Activated T-cell treated with anti-CD3 and anti-CD28 coated beads, Interleukin-2, amount 50 U/mL, for 24 hours (primary cell): Measurements from ENCODE around the gene MFSD11.
"Not testable (repeated sequence)": the region's sequence is repeated elsewhere in the genome, so short reads cannot be mapped to it uniquely, and the experiment has no call there.

Source experiments
- DNase-seq: peaks from one replicate; pipeline ENCODE4 v3.0.0-alpha.2; 2020
- H3K27ac Mint-ChIP-seq: 2 replicates; pipeline ENCODE4 v1.8.0; 2020; ENCODE audit warnings: mild to moderate bottlenecking, mixed read lengths
- H3K27me3 Mint-ChIP-seq: 2 replicates; pipeline ENCODE4 v1.8.0; 2020; ENCODE audit warnings: mixed read lengths
- H3K36me3 Mint-ChIP-seq: 2 replicates; pipeline ENCODE4 v1.8.0; 2020; ENCODE audit warnings: low read depth, mixed read lengths
- H3K4me1 Mint-ChIP-seq: 2 replicates; pipeline ENCODE4 v1.8.0; 2020; ENCODE audit warnings: low read depth, mixed read lengths
- H3K4me3 Mint-ChIP-seq: 2 replicates; pipeline ENCODE4 v1.8.0; 2020; ENCODE audit warnings: mild to moderate bottlenecking, moderate library complexity, mixed read lengths
- H3K9me3 Mint-ChIP-seq: 2 replicates; pipeline ENCODE4 v1.8.0; 2020; ENCODE audit warnings: mixed read lengths

Gene MFSD11

DNA sequence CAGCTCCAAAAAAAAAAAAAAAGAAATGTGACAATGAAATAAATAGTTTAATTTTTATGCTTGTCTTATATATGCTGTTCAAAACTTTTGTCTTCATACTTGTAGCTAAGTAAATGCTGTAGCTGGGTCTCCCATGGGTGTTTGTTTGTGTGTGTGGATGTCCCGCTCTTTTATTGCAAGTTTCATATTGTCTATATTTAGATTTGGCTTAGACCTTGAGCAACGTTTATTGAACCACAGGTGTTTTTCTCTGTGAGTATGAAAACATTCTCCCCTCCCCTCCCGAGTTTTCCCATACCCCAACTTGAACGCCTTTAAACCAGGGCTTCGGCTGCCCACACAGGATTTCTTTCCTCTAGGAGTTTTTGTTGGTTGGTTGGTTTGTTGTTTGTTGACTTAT lies 45.2 kb downstream of the MFSD11 start:
- H3K9me3 Mint-ChIP-seq, result no peaks in the 10 kb centered on the region
- no peaks in the 10 kb centered on the region for H3K27me3 Mint-ChIP-seq
- H3K4me3 Mint-ChIP-seq, result no peak overlapping the region
- H3K27ac Mint-ChIP-seq, result no peak overlapping the region
- H3K4me1 Mint-ChIP-seq, result peaks cover 5% of the 10 kb centered on the region
- peaks cover 30% of the 10 kb centered on the region for H3K36me3 Mint-ChIP-seq
- no peak for DNase-seq

DNA sequence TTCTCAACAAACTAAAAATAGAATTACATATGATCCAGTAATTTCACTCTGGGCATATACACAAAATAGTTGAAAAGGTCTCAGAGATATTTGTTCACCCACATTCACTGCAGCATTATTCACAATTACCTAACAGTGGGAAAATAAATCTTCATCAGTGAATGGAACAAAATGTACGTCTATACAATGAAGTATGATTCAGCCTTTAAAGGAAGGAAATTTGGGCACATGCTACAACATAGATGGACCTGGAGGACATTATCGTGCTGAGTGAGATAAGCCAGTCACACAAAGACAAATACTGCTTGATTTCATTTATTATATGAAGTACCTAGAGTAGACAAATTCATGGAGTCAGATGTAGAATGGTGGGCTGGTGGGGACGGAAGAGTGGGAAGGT lies 47.0 kb downstream of the MFSD11 start:
- Mint-ChIP-seq H3K36me3 (peaks cover 21% of the 10 kb centered on the region), H3K4me3 (no peak overlapping the region), H3K27ac (no peak overlapping the region), H3K9me3 (no peaks in the 10 kb centered on the region), H3K27me3 (no peaks in the 10 kb centered on the region), H3K4me1 (peaks cover 5% of the 10 kb centered on the region)
- no peak for DNase-seq

DNA sequence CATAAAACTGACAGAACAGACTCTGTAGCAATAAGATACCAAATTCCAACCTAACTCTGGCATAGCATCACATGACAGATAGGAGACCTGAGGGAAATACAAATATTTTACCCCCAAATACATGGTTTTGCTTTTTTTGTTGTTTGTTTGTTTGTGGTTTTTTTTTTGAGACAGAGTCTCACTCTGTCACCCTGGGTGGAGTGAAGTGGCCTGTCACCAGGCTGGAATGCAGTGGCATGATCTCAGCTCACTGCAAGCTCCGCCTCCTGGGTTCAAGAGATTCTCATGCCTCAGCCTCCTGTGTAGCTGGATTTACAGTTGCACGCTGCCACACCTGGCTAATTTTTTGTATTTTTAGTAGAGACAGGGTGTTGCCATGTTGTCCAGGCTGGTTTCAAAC lies 49.9 kb downstream of the MFSD11 start:
- DNase-seq, H3K4me3 Mint-ChIP-seq, H3K36me3 Mint-ChIP-seq, H3K9me3 Mint-ChIP-seq, H3K27me3 Mint-ChIP-seq, H3K27ac Mint-ChIP-seq: not testable (repeated sequence)
- peaks cover 17% of the 10 kb centered on the region for H3K4me1 Mint-ChIP-seq

DNA sequence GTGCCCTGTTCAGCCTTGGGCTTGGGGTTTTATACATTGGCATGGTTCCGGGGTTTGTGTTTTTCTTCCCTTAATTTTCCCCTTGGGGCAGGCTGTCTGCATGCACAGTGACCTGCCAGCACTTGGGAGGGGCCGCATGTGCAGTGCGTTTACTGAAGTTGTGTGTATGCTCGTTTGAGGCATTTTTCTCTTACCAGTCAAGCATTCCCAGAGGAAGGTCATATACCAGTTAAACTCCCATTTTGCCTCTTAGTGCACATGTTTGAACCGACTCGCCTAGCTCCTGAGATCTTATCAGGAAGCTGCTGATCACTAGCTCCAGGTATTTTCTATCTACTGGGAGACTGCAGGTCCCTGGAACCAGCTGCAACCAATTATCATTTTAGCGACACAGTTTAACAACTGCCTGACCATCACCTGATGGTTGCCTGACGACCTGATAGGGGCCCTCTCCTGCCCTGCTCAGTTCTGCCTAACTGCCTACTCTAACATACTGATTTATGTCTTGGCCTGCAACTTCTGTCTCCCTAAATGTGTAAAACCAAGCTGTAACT lies 51.4 kb downstream of the MFSD11 start:
- DNase-seq, result no peak
- H3K27me3 Mint-ChIP-seq, result no peaks in the 10 kb centered on the region
- H3K9me3 Mint-ChIP-seq, result no peaks in the 10 kb centered on the region
- H3K4me1 Mint-ChIP-seq, result peaks cover 17% of the 10 kb centered on the region
- H3K4me3 Mint-ChIP-seq, result no peak overlapping the region
- H3K36me3 Mint-ChIP-seq, result peaks cover 2% of the 10 kb centered on the region
- no peak overlapping the region for H3K27ac Mint-ChIP-seq

DNA sequence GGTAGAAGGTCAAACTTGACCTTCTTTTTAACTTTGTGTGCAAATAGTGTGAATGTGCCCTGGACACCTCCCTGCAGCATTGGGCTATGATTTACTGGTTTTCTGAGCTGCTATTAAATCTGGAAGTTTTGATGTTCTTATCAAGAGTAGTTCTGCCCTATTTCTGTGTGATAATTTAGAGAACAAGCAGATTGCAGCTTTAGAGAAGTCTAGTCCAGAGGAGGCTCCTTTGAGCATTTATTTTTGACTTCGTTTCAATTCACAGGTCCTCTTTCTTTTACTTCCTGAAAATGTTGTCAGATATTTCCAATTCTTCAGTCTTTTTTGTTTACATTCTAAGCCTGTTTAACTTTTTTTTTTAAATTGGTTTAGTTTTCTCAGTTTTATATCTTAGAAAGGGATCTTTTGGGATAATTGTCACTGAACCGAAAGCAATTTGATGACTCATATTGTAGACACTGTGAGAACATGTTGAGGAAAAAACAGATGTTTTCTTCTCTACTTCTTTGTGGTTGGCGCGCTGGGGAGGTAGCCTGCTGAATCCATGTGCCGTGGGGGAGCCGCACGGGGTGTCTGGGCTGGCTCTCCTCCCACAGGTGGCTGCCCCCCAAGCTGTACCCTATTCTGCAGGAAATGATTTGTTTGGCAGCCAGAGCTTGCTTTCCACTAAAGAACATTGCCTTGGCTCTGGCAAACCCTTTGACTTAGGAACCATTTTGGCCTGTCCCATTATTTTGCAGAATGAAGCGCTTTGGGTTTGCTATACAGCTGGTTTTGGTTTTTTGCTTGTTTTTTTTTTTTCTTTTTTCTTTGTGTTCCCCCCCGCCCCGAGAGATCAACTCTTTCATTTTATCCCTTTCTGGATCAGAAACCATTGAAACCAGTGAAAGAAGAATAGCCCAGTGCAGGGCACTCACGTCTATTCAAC lies 53.4 kb downstream of the MFSD11 start:
- Mint-ChIP-seq H3K27me3 (no peaks in the 10 kb centered on the region), H3K4me3 (peak overlapping the region; percentile 42), H3K9me3 (no peaks in the 10 kb centered on the region), H3K27ac (peak overlapping the region; percentile 41), H3K36me3 (no peaks in the 10 kb centered on the region), H3K4me1 (peaks cover 16% of the 10 kb centered on the region)
- DNase-seq, result peak; percentile 41

DNA sequence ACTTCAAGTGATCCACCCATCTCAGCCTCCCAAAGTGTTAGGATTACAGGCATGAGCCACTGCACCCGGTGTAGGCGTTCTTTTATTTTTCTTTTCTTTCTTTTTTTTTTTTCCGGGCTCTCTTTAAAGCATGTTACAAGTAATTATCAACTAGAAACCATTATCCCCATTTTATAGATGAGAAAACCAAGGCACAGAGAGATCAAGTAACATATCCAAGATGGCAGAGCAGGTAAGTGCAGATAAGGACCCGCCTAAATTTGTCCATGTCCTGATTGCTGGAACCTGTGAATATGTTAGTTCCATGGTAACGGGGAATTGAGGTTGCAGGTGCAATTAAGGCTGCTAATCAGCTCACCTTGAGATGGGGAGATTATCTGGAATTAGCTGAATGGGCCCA lies 54.4 kb downstream of the MFSD11 start:
- H3K27ac Mint-ChIP-seq, result no peak overlapping the region
- no peaks in the 10 kb centered on the region for H3K36me3 Mint-ChIP-seq
- H3K4me1 Mint-ChIP-seq, result peaks cover 12% of the 10 kb centered on the region
- no peak for DNase-seq
- no peaks in the 10 kb centered on the region for H3K27me3 Mint-ChIP-seq
- no peaks in the 10 kb centered on the region for H3K9me3 Mint-ChIP-seq
- H3K4me3 Mint-ChIP-seq, result no peak overlapping the region

DNA sequence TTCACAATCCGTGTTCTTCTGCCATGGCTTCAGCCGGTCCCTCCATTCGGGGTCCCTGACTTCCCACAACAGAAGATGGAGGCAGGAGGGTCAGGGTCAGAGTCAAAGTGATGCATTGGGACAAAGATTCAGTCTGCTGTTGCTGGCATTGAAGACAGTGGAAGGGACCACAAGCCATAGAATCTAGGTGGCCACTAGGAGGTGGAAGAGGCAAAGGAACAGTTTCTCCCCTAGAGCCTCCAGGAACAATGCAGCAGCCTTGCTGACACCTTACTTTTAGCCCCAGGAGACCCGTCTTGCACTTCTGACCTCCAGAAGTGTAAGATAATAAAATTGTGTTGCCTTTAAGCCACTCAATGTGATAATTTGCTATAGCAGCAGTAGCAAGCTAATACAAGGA lies 55.9 kb downstream of the MFSD11 start:
- Mint-ChIP-seq H3K9me3 (no peaks in the 10 kb centered on the region), H3K4me3 (no peak overlapping the region), H3K36me3 (no peaks in the 10 kb centered on the region), H3K4me1 (peaks cover 12% of the 10 kb centered on the region), H3K27ac (no peak overlapping the region), H3K27me3 (no peaks in the 10 kb centered on the region)
- no peak for DNase-seq

DNA sequence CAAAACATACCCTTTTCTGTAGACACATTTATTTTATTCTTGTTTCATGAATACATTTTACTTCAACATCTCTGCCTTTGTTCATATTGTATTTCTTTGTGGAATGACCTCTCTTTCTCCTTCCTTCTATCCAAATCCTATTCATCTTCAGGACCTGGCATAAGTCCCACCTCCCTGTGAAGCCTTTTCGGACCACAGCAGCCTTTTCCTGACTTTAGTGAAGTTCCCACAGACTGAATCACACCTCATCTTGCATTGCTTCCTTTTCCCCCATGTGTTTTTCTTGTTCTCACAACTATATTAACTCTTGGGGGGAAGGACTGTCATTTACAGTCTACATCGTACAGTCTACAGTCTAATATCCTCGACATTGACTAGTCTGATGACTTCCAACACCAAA lies 58.2 kb downstream of the MFSD11 start:
- no peak for DNase-seq
- peaks cover 10% of the 10 kb centered on the region for H3K4me1 Mint-ChIP-seq
- no peaks in the 10 kb centered on the region for H3K36me3 Mint-ChIP-seq
- H3K4me3 Mint-ChIP-seq, result no peak overlapping the region
- H3K9me3 Mint-ChIP-seq, result no peaks in the 10 kb centered on the region
- H3K27me3 Mint-ChIP-seq, result no peaks in the 10 kb centered on the region
- no peak overlapping the region for H3K27ac Mint-ChIP-seq

DNA sequence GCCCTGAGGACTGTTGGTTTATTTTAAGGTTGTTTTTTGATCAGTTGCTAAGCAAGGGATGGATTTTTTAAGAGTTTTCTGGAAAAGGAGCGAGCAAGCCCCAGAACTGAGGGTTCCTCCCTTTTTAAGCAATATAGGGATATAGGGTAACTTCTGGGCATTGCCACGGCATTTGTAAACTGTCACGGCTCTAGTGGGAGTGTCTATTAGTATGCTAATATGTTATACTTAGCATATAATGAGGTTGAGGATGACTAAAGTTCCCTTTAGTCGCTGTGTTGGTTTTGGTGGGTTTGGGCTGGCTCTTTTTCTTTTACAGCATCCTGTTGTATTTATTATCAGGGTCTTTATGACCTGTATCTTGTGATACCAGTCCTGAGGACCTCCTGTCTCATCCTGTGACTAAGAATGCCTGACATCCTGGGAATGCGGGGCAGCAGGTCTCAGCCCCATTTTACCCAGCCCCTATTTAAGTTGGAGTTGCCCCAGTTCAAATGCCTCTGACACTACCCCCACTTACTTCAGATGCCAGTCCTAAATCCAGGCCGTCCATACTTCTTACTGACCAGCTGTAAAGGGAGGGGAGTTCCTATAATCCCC lies 59.4 kb downstream of the MFSD11 start:
- DNase-seq, result no peak
- H3K9me3 Mint-ChIP-seq, result no peaks in the 10 kb centered on the region
- no peaks in the 10 kb centered on the region for H3K27me3 Mint-ChIP-seq
- H3K4me1 Mint-ChIP-seq, result peaks cover under 1% of the 10 kb centered on the region
- H3K27ac Mint-ChIP-seq, result no peak overlapping the region
- H3K36me3 Mint-ChIP-seq, result no peaks in the 10 kb centered on the region
- H3K4me3 Mint-ChIP-seq, result no peak overlapping the region

DNA sequence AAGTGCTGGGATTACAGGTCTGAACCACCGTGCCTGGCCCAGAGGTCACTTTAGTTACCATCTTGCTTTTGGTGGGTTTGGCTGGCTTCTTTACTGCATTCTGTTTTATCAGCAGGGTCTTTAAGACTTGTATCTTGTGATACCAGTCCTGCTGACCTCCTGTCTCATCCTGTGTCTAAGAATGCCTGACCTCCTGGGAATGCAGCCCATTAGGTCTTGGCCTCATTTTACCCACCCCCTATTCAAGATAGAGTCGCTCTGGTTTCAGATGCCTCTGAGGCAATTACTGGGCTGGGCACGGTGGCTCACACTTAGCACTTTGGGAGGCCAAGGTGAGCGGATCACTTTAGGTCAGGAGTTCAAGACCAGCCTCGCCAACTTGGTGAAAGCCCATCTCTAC lies 63.8 kb downstream of the MFSD11 start:
- H3K4me3 Mint-ChIP-seq, result no peak overlapping the region
- H3K27me3 Mint-ChIP-seq, result no peaks in the 10 kb centered on the region
- H3K4me1 Mint-ChIP-seq, result no peaks in the 10 kb centered on the region
- H3K36me3 Mint-ChIP-seq, result no peaks in the 10 kb centered on the region
- no peak overlapping the region for H3K27ac Mint-ChIP-seq
- H3K9me3 Mint-ChIP-seq, result no peaks in the 10 kb centered on the region
- DNase-seq, result no peak

DNA sequence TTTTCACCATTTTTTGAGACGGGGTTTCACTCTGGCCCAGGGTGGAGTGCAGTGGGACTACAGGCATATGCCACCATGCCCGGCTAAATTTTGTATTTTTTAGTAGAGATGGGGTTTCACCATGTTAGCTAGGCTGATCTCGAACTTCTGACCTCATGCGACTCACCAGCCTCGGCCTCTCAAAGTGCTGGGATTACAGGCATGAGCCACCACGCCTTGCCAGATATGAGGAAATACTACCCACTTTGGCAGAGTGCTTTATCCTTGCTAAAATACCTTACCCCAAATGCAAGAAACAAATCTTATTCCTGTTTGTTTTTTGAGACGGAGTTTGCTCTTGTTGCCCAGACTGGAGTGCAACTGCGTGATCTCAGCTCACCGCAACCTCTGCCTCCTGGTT lies 67.4 kb downstream of the MFSD11 start:
- Mint-ChIP-seq H3K9me3 (no peaks in the 10 kb centered on the region), H3K36me3 (no peaks in the 10 kb centered on the region), H3K4me1 (no peaks in the 10 kb centered on the region), H3K27me3 (no peaks in the 10 kb centered on the region), H3K27ac (no peak overlapping the region), H3K4me3 (no peak overlapping the region)
- no peak for DNase-seq

DNA sequence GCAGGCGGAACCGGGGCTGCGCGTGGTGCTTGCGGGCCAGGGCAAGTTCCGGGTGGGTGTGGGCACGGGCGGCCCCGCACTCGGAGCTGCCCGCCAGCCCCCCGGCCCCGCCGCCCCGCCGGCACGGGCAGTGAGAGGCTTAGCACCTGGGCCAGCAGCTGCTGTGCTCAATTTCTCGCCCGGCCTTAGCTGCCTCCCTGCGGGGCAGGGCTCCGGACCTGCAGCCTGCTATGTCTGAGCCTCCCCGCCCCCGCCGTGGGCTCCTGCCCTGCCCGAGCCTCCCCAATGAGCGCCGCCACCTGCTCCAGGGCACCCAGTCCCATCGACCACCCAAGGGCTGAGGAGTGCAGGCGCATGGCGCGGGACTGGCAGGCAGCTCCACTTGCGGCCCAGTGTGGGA lies 68.2 kb downstream of the MFSD11 start:
- not testable (repeated sequence) for H3K36me3 Mint-ChIP-seq, H3K27ac Mint-ChIP-seq, DNase-seq, H3K4me1 Mint-ChIP-seq, H3K4me3 Mint-ChIP-seq, H3K27me3 Mint-ChIP-seq, H3K9me3 Mint-ChIP-seq

DNA sequence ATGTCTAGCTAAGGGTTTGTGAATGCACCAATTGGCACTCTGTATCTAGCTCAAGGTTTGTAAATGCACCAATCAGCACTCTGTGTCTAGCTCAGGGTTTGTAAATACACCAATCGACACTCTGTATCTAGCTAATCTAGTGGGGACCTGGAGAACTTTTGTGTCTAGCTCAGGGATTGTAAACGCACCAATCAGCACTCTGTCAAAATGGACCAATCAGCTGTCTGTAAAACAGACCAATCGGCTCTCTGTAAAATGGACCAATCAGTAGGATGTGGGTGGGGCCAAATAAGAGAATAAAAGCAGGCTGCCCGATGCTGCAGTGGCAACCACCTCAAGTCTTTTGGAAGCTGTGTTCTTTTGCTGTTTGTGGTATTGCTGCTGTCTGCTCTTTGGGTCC lies 68.8 kb downstream of the MFSD11 start:
- not testable (repeated sequence) for H3K9me3 Mint-ChIP-seq, H3K4me3 Mint-ChIP-seq, H3K27ac Mint-ChIP-seq, DNase-seq, H3K36me3 Mint-ChIP-seq, H3K4me1 Mint-ChIP-seq, H3K27me3 Mint-ChIP-seq

DNA sequence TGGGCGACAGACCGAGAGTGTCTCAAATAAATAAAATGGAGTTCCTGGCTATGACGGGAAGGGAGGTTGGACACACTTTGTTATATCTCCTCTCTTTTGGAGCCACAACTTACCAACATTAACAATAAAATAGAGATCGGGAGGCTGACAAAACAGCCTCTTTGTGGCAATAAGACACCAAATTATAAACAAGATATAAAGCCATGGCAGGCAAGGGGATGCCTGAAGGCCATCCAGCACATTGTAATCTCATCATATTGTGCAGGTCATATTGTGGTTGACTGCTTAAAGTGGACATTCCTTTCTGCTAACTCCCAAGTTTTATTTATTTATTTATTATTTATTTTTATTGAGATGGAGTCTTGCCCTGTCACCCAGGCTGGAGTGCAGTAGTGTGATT lies 70.4 kb downstream of the MFSD11 start:
- H3K9me3 Mint-ChIP-seq, result no peaks in the 10 kb centered on the region
- no peaks in the 10 kb centered on the region for H3K36me3 Mint-ChIP-seq
- no peaks in the 10 kb centered on the region for H3K27me3 Mint-ChIP-seq
- H3K4me3 Mint-ChIP-seq, result no peak overlapping the region
- H3K4me1 Mint-ChIP-seq, result no peaks in the 10 kb centered on the region
- no peak overlapping the region for H3K27ac Mint-ChIP-seq
- no peak for DNase-seq

DNA sequence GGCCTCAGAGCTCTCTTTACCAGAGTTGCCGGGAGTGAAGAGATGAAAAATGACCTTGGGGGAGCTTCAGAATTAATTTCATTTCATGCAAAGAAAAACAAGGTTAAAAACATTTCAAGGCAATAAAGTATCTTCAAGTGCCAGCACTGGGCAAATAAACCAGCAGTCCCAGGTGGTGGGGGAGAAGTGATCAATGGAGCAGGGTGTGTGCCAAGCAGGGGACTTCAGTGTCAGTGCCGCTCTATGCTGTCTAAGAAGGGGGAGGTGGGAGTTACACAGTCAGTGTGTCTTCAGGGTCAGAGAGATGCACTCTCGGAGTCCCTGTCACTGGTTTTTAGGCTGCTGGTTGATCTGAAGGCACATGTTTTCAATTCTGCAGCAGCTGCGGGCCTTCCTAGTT lies 73.0 kb downstream of the MFSD11 start:
- no peaks in the 10 kb centered on the region for H3K4me1 Mint-ChIP-seq
- no peak overlapping the region for H3K27ac Mint-ChIP-seq
- H3K27me3 Mint-ChIP-seq, result no peaks in the 10 kb centered on the region
- no peak overlapping the region for H3K4me3 Mint-ChIP-seq
- no peak for DNase-seq
- no peaks in the 10 kb centered on the region for H3K9me3 Mint-ChIP-seq
- no peaks in the 10 kb centered on the region for H3K36me3 Mint-ChIP-seq
